ENCODE data around the gene COL1A1. TPM values are rescaled to one million over a fixed set of nuclear protein-coding genes. Genes with fewer than 3 reads are reported as not detected.

Gene COL1A1
- total RNA-seq, 1 experiment from 2014 or later, result 104 TPM

DNA sequence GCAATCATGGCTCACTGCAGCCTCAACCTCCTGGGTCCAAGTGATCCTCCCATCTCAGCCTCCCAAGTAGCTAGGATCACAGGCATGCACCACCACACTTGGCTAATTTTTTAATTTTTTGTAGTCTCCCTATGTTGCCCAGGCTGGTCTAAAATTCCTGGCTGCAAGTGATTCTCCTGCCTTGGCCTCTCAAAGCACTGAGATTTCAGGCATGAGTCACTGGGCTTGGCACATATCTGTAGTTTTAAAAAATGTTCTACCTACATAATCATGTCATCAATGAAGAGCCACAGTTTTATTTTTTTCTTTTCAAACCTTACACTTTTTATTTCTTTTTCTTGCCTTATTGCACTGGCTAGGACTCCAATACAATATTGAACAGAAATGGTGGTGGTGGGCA, 33.1 kb upstream of the COL1A1 start:
- Histone ChIP-seq H3K9ac (ENCODE audit: extremely low read depth, insufficient read length, low read length) (no peak overlapping the region), H3K79me1 (ENCODE audit: insufficient read depth, low read depth, low read length, poor library complexity, severe bottlenecking) (no peaks in the 10 kb centered on the region), H2BK20ac (ENCODE audit: low read depth, low read length, poor library complexity, severe bottlenecking) (no peak overlapping the region), H2BK12ac (ENCODE audit: insufficient read length, low read depth, low read length) (no peak overlapping the region), H2AK5ac (ENCODE audit: insufficient read length, low read length) (no peak overlapping the region), H3K9me3 (ENCODE audit: control insufficient read depth, low read depth, low read length) (no peaks in the 10 kb centered on the region), H3K4me2 (ENCODE audit: insufficient read depth, insufficient read length, low read length) (no peak overlapping the region), H4K91ac (ENCODE audit: insufficient read length, low read depth, low read length) (no peak overlapping the region), H4K5ac (ENCODE audit: insufficient read length, low read depth, low read length) (no peak overlapping the region), H3K27me3 (ENCODE audit: insufficient read depth, low read length) (no peaks in the 10 kb centered on the region), H3K14ac (ENCODE audit: insufficient read depth, low read length) (no peak overlapping the region), H3K23me2 (ENCODE audit: insufficient read length, low read depth, low read length, poor library complexity, severe bottlenecking) (no peaks in the 10 kb centered on the region), H3K18ac (ENCODE audit: insufficient read length, low read depth, low read length) (no peak overlapping the region), H3K56ac (ENCODE audit: insufficient read length, low read depth, low read length) (no peak overlapping the region), H3T11ph (ENCODE audit: low read length) (no peak overlapping the region), H2BK15ac (ENCODE audit: low read depth, low read length) (no peak overlapping the region), H3K23ac (ENCODE audit: insufficient read length, low read depth, low read length) (no peak overlapping the region), H3K27ac (ENCODE audit: insufficient read length, low read depth, low read length) (no peak overlapping the region), H2BK5ac (ENCODE audit: insufficient read length, low read length) (no peak overlapping the region), H4K20me1 (ENCODE audit: control insufficient read depth, insufficient read depth, insufficient read length) (no peaks in the 10 kb centered on the region), H3K4ac (ENCODE audit: low read depth, low read length) (no peak overlapping the region), H3K4me1 (ENCODE audit: insufficient read depth, low read length) (no peaks in the 10 kb centered on the region), H4K8ac (replicated peaks; ENCODE audit: insufficient read length, low read depth, low read length) (no peak overlapping the region), H2AFZ (ENCODE audit: low read length) (no peak overlapping the region), H2BK120ac (ENCODE audit: low read depth, low read length, poor library complexity, severe bottlenecking) (no peak overlapping the region), H3K79me2 (ENCODE audit: insufficient read depth, low read length) (no peaks in the 10 kb centered on the region)
- Mint-ChIP-seq H3K9me3 (peaks cover 11 to 16% of the 10 kb centered on the region in 2 experiments), H3K4me1 (no peaks in the 10 kb centered on the region), H3K4me3 (no peak overlapping the region), H3K36me3 (ENCODE audit: insufficient read depth in 1 of 3, low read depth in 3 of 3) (no peaks in the 10 kb centered on the region), H3K27ac (no peak overlapping the region), H3K27me3 (ENCODE audit: low read depth) (peaks cover 41% of the 10 kb centered on the region)
- no peak for DNase-seq
- TF ChIP-seq, protein P1, sequence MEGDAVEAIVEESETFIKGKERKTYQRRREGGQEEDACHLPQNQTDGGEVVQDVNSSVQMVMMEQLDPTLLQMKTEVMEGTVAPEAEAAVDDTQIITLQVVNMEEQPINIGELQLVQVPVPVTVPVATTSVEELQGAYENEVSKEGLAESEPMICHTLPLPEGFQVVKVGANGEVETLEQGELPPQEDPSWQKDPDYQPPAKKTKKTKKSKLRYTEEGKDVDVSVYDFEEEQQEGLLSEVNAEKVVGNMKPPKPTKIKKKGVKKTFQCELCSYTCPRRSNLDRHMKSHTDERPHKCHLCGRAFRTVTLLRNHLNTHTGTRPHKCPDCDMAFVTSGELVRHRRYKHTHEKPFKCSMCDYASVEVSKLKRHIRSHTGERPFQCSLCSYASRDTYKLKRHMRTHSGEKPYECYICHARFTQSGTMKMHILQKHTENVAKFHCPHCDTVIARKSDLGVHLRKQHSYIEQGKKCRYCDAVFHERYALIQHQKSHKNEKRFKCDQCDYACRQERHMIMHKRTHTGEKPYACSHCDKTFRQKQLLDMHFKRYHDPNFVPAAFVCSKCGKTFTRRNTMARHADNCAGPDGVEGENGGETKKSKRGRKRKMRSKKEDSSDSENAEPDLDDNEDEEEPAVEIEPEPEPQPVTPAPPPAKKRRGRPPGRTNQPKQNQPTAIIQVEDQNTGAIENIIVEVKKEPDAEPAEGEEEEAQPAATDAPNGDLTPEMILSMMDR (conservative IDR thresholded peaks at IDR 0.05), result no peak

All from H9 (cell line).